GM12892 (cell line): Measurements from ENCODE around the gene PAIP2B.

Source experiments
- POLR2AphosphoS5 ChIP-seq: IDR thresholded peaks from 2 replicates; pipeline ENCODE4 v1.6.1; 2011; ENCODE audit warnings: low read depth, low read length, control low read depth
- TAF1 ChIP-seq: IDR thresholded peaks from 2 replicates; pipeline ENCODE4 v1.6.1; 2011; ENCODE audit warnings: low read depth, mild to moderate bottlenecking, control low read depth, low read length, borderline replicate concordance

DNA sequence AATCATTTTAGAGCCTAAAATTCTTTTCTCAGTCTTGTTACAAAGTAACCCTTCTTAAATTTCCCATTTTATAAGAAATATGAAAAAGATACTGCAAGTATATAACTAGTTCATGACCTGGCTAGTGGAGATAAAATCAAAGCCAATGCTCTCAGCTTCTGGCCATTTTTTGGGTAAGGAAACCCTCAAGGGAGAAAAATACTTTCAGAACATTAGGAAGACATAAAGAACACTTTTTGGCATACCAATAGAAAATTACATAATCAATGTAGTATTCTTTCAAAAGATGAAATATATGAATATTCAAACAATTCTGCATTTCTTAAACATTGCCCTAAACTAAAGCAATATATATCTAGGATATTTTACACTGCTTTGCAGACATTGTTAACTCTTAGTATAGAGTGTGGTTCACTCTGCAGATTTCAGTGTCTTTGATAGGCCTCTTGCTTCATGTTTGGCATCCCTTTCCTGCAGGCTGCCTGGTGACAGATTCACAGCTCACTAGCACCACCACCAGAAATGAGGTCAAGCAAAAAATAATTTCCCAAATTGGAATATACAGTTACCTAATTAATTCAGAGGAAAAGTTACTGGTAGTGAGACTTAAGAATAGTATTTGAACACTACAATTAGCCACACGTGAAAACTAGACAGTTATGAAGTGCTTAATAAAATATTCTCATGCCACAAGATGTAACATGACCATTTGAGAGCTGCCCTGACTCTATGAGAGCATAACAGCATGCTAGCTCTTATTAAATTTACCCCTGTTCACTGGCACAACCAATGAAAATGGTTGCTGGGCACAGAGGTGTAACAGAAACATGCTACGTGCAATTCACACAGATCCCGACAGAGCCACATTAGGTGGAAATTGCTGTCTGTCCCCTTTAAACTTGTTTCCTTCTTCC lies 36.0 kb downstream of the PAIP2B start:
- TF ChIP-seq POLR2AphosphoS5: no peak
- TF ChIP-seq TAF1: no peak
